NK-92 (cell line): ENCODE data around the gene ING3.

Experiments used
- DNase-seq: peaks from one replicate; lab custom pipeline; 2025; ENCODE audit not compliant: unreplicated experiment; lab: John Stamatoyannopoulos, UW

ING3 gene

GRCh38 chr7:121026159-121026558 lies 75.6 kb downstream of the ING3 start:
- DNase-seq = no peak

GRCh38 chr7:121026577-121027111 lies 76.1 kb downstream of the ING3 start:
- no peak for DNase-seq
